Caco-2 (cell line): Measurements from ENCODE around the gene GAL3ST3. TPM values are rescaled to one million over a fixed set of nuclear protein-coding genes. Genes with fewer than 3 reads are reported as not detected.
A peak's percentile ranks its signal among the peaks of the same experiment; 100 is the strongest.

Source experiments
- BruUV-seq: library from RNA; stranded (reverse); fragments of 400-500 nt; replicated peaks from 2 replicates; lab custom pipeline; 2021; lab: Mats Ljungman, UMichigan
- CTCF ChIA-PET: fragments of 300-600 bp; sonication (Branson Sonifier 250); formaldehyde crosslinking; loops from one replicate; lab custom pipeline; 2022; ENCODE audit warnings: antibody characterized with exemption; lab: Charles Lee
- POLR2A ChIA-PET: fragments of 300-600 bp; sonication (Branson Sonifier 250); formaldehyde crosslinking; loops from one replicate; lab custom pipeline; 2022; ENCODE audit warnings: antibody characterized with exemption; lab: Charles Lee
- DNase-seq, 2 experiments: peaks; one replicate each; pipeline versions ENCODE4 v3.0.0 to v3.0.0-alpha.2; 2020 to 2022
- H3K27me3 ChIP-seq: replicated peaks from 2 replicates; pipeline ENCODE4 v1.6.0; 2011; ENCODE audit warnings: low read length; ENCODE audit not compliant: control insufficient read depth, insufficient read depth
- H3K36me3 ChIP-seq: 2 replicates; pipeline ENCODE4 v1.5.1; 2011; ENCODE audit warnings: low read length; ENCODE audit not compliant: control insufficient read depth, insufficient read depth
- H3K4me1 ChIP-seq: fragments of 250-450 bp; sonication (Bioruptor Pico); 2 replicates; pipeline ENCODE4 v1.5.1; 2020; ENCODE audit warnings: mild to moderate bottlenecking
- H3K4me3 ChIP-seq: 2 replicates; pipeline ENCODE4 v1.5.1; 2011; ENCODE audit warnings: low read depth, mild to moderate bottlenecking, control low read depth, low read length
- H3K9me3 ChIP-seq: fragments of 250-450 bp; sonication (Bioruptor Pico); 2 replicates; pipeline ENCODE4 v1.5.1; 2020; ENCODE audit warnings: mild to moderate bottlenecking, moderate library complexity
- H3K27ac Mint-ChIP-seq: one replicate; pipeline ENCODE4 v1.8.0; 2022; ENCODE audit warnings: mixed read lengths; ENCODE audit not compliant: unreplicated experiment
- H3K27me3 Mint-ChIP-seq: one replicate; pipeline ENCODE4 v1.8.0; 2022; ENCODE audit warnings: mixed read lengths; ENCODE audit not compliant: insufficient read depth, unreplicated experiment
- H3K36me3 Mint-ChIP-seq: one replicate; pipeline ENCODE4 v1.8.0; 2022; ENCODE audit warnings: mild to moderate bottlenecking, mixed read lengths; ENCODE audit not compliant: insufficient read depth, unreplicated experiment
- H3K4me1 Mint-ChIP-seq: one replicate; pipeline ENCODE4 v1.8.0; 2022; ENCODE audit warnings: low read depth, mixed read lengths; ENCODE audit not compliant: unreplicated experiment
- H3K4me3 Mint-ChIP-seq: one replicate; pipeline ENCODE4 v1.8.0; 2022; ENCODE audit warnings: mild to moderate bottlenecking, moderate library complexity, mixed read lengths; ENCODE audit not compliant: unreplicated experiment
- H3K9me3 Mint-ChIP-seq: one replicate; pipeline ENCODE4 v1.8.0; 2022; ENCODE audit warnings: mixed read lengths; ENCODE audit not compliant: unreplicated experiment
- intact Hi-C: fragments of 100-400 bp; cut with micrococcal nuclease; formaldehyde crosslinking; loops from one replicate; pipeline ENCODE4 v1.10.0; 2022; ENCODE audit not compliant: unreplicated experiment
- total RNA-seq: library from RNA; stranded (reverse); gene quantifications from 2 replicates; pipeline ENCODE4 v1.2.3, GENCODE V29; 2022
- TF ChIP-seq, protein P1 (sequence below), 2 experiments: fragments of 200-600 bp in 1 of 2; IDR thresholded peaks; 1 replicate in 1 of 2; 2 replicates in 1 of 2; pipeline versions ENCODE4 v1.5.1 to v1.8.0; 2011 to 2022; ENCODE audit warnings: antibody characterized with exemption in 1 of 2, control low read depth in 1 of 2, inconsistent platforms in 1 of 2, low read depth in 1 of 2, low read length in 1 of 2, mild to moderate bottlenecking in 1 of 2, moderate library complexity in 1 of 2; ENCODE audit not compliant: insufficient read depth in 1 of 2, severe bottlenecking in 1 of 2, unreplicated experiment in 1 of 2

The GAL3ST3 gene
- total RNA-seq, 1 experiment from 2014 or later: not detected

DNA sequence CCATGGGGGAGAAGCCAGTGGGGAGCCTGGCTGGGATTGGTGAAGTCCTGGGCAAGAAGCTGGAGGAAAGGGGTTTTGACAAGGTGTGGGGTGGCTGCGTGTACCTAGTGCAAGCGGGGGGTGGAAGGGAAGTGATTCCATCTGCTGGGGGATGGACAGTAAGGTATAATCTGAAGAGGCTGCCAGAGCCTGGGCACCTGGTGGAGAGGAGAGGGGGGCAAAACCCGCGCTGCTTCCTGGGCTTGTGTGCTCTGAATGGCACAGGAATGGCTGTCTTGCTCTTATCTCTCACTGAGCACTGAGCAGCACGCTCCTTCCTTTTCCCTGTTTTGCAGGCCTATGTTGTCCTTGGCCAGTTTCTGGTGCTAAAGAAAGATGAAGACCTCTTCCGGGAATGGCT lies 45.7 kb downstream of the GAL3ST3 start:
- DNase-seq: no peak
- peak overlapping the region; percentile 97 for H3K27ac Mint-ChIP-seq
- no peaks in the 10 kb centered on the region for H3K27me3 Mint-ChIP-seq
- Histone ChIP-seq H3K9me3 (no peaks in the 10 kb centered on the region), H3K27me3 (no peaks in the 10 kb centered on the region), H3K4me3 (peak overlapping the region; percentile 92), H3K36me3 (peaks cover 6% of the 10 kb centered on the region), H3K4me1 (0 out of 2 replicates have a peak, but pooled peaks cover 7% of the 10 kb centered on the region)
- ChIA-PET POLR2A (interaction anchor here (1.5 kb wide), 2 partner anchors 8 to 113 kb away, joined by 8 to 29 read pairs; partner anchors contain the start of genes CCDC85B and CST6), CTCF (interaction anchor here (0.6 to 1.5 kb wide), 3 partner anchors 8 to 115 kb away, joined by 6 to 10 read pairs (median 8); partner anchors contain the start of genes CCDC85B and FIBP)
- peaks cover 73% of the 10 kb centered on the region for H3K36me3 Mint-ChIP-seq
- no TSS peak for BruUV-seq
- peak overlapping the region; percentile 99 for H3K4me3 Mint-ChIP-seq
- H3K9me3 Mint-ChIP-seq: no peaks in the 10 kb centered on the region
- H3K4me1 Mint-ChIP-seq: no peaks in the 10 kb centered on the region
- TF ChIP-seq, protein P1, sequence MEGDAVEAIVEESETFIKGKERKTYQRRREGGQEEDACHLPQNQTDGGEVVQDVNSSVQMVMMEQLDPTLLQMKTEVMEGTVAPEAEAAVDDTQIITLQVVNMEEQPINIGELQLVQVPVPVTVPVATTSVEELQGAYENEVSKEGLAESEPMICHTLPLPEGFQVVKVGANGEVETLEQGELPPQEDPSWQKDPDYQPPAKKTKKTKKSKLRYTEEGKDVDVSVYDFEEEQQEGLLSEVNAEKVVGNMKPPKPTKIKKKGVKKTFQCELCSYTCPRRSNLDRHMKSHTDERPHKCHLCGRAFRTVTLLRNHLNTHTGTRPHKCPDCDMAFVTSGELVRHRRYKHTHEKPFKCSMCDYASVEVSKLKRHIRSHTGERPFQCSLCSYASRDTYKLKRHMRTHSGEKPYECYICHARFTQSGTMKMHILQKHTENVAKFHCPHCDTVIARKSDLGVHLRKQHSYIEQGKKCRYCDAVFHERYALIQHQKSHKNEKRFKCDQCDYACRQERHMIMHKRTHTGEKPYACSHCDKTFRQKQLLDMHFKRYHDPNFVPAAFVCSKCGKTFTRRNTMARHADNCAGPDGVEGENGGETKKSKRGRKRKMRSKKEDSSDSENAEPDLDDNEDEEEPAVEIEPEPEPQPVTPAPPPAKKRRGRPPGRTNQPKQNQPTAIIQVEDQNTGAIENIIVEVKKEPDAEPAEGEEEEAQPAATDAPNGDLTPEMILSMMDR (IDR thresholded peaks at IDR 0.05; ENCODE audit: insufficient read depth in 1 of 2, low read depth in 1 of 2, low read length in 1 of 2, severe bottlenecking in 1 of 2, unreplicated experiment in 1 of 2): no peak
- intact Hi-C loops: loop anchor here (2.0 kb wide), 1 partner anchor 20 kb away; no protein-coding TSS in a partner anchor

GRCh38 chr11:66002648-66003225 lies 46.2 kb downstream of the GAL3ST3 start:
- no peaks in the 10 kb centered on the region for H3K9me3 Mint-ChIP-seq
- Histone ChIP-seq H3K36me3 (peaks cover 6% of the 10 kb centered on the region), H3K4me3 (peak overlapping the region; percentile 92), H3K9me3 (no peaks in the 10 kb centered on the region), H3K27me3 (no peaks in the 10 kb centered on the region), H3K4me1 (0 out of 2 replicates have a peak, but pooled peaks cover 7% of the 10 kb centered on the region)
- no TSS peak for BruUV-seq
- TF ChIP-seq, protein P1 (IDR thresholded peaks at IDR 0.05; ENCODE audit: insufficient read depth in 1 of 2, low read depth in 1 of 2, low read length in 1 of 2, severe bottlenecking in 1 of 2, unreplicated experiment in 1 of 2): peak in 1 of 2 experiments; percentile 8
- ChIA-PET POLR2A (interaction anchor here (0.6 to 1.5 kb wide), 9 partner anchors 9 to 290 kb away, joined by 3 to 29 read pairs (median 5); partner anchors contain the start of genes CCDC85B, CST6, FIBP and SF3B2), CTCF (interaction anchor here (0.6 to 1.5 kb wide), 9 partner anchors 9 to 477 kb away, joined by 3 to 10 read pairs (median 5); partner anchors contain the start of genes CCDC85B, FIBP and MUS81)
- intact Hi-C loops: loop anchor here (1.0 to 2.0 kb wide), 4 partner anchors 20 to 142 kb away; partner anchors contain the start of genes FIBP, MUS81 and SART1
- H3K27ac Mint-ChIP-seq: peak overlapping the region; percentile 97
- no peaks in the 10 kb centered on the region for H3K27me3 Mint-ChIP-seq
- H3K4me1 Mint-ChIP-seq: no peaks in the 10 kb centered on the region
- no peak for DNase-seq
- peaks cover 78% of the 10 kb centered on the region for H3K36me3 Mint-ChIP-seq
- H3K4me3 Mint-ChIP-seq: peak overlapping the region; percentile 99

GRCh38 chr11:66001942-66002647 lies 46.9 kb downstream of the GAL3ST3 start, which contains the start of the genes BANF1 and EIF1AD:
TSS of gene BANF1 (plus strand) at chr11:66002503. CDS start at chr11:66003251, 748 bp downstream.
TSS of gene EIF1AD (minus strand) at chr11:66002157. CDS start at chr11:66000389, 1,768 bp downstream.
- Mint-ChIP-seq H3K4me3 (peak within 1 kb of the TSS; percentile 99), H3K27ac (peak within 1 kb of the TSS; percentile 97), H3K27me3 (no peaks in the 10 kb centered on the region), H3K9me3 (no peaks in the 10 kb centered on the region), H3K36me3 (peaks cover 84% of the 10 kb centered on the region), H3K4me1 (no peaks in the 10 kb centered on the region)
- H3K4me1 ChIP-seq: 0 out of 2 replicates have a peak, but pooled peaks cover 7% of the 10 kb centered on the region
- H3K4me3 ChIP-seq: peak within 1 kb of the TSS; percentile 92
- H3K27me3 ChIP-seq: no peaks in the 10 kb centered on the region
- CTCF ChIA-PET: interaction anchor here (0.6 to 1.5 kb wide), 10 partner anchors 9 to 930 kb away, joined by 3 to 10 read pairs (median 4); partner anchors contain the start of genes CCDC85B, FIBP and MUS81
- BruUV-seq: no TSS peak
- DNase-seq: peak; percentile 96 to 97
- H3K36me3 ChIP-seq: peaks cover 8% of the 10 kb centered on the region
- intact Hi-C loops: loop anchor here (1.0 to 2.0 kb wide), 4 partner anchors 21 to 142 kb away; partner anchors contain the start of genes FIBP, MUS81 and SART1
- no peaks in the 10 kb centered on the region for H3K9me3 ChIP-seq
- TF ChIP-seq, protein P1 (IDR thresholded peaks at IDR 0.05; ENCODE audit: insufficient read depth in 1 of 2, low read depth in 1 of 2, low read length in 1 of 2, severe bottlenecking in 1 of 2, unreplicated experiment in 1 of 2): no peak
- POLR2A ChIA-PET: interaction anchor here (0.6 to 1.5 kb wide), 14 partner anchors 9 to 608 kb away, joined by 3 to 29 read pairs (median 4); partner anchors contain the start of genes CCDC85B, CST6, FIBP and SF3B2
